GM18508 (cell line): ENCODE results near the gene URM1.
"Not testable (repeated sequence)": the region's sequence is repeated elsewhere in the genome, so short reads cannot be mapped to it uniquely, and the experiment has no call there.

Experiments
- ATAC-seq: cut with Tn5 transposase; IDR thresholded peaks from one replicate; pipeline ENCODE4 v1.9.1; 2021; ENCODE audit warnings: moderate number of reproducible peaks; ENCODE audit not compliant: insufficient read depth, unreplicated experiment

Gene URM1

GRCh38 chr9:128422022-128422782 lies 51.0 kb downstream of the URM1 start:
- not testable (repeated sequence) for ATAC-seq

GRCh38 chr9:128422783-128423150 lies 51.6 kb downstream of the URM1 start:
- no peak for ATAC-seq

- ATAC-seq, result not testable (repeated sequence)
Observed at GRCh38 chr9:128423356-128423755, 52.2 kb downstream of the URM1 start.

- ATAC-seq, result no peak
Observed at GRCh38 chr9:128424268-128424780, 53.1 kb downstream of the URM1 start.

GRCh38 chr9:128428644-128429512 lies 57.7 kb downstream of the URM1 start:
- no peak for ATAC-seq

- no peak for ATAC-seq
Observed at GRCh38 chr9:128429513-128430086, 58.4 kb downstream of the URM1 start.

- no peak for ATAC-seq
Observed at GRCh38 chr9:128431207-128431606, 60.0 kb downstream of the URM1 start.

- no peak for ATAC-seq
Observed at GRCh38 chr9:128434340-128434739, 63.2 kb downstream of the URM1 start.

GRCh38 chr9:128435611-128436010 lies 64.4 kb downstream of the URM1 start:
- no peak for ATAC-seq

GRCh38 chr9:128438343-128439109 lies 67.4 kb downstream of the URM1 start:
- no peak for ATAC-seq

GRCh38 chr9:128439273-128439672 lies 68.1 kb downstream of the URM1 start:
- ATAC-seq, result no peak
